B cell (primary cell): ENCODE measurements around the gene HMCN1.

Experiments
- EZH2 ChIP-seq: IDR thresholded peaks from 2 replicates; pipeline ENCODE4 v1.6.1; 2012; ENCODE audit warnings: borderline replicate concordance, low read depth, mild to moderate bottlenecking, moderate library complexity, low read length; ENCODE audit not compliant: insufficient read depth, poor library complexity, severe bottlenecking
- TF ChIP-seq, protein P1 (sequence below): fragments of 200-600 bp; IDR thresholded peaks from one replicate; pipeline ENCODE4 v1.8.0; 2022; ENCODE audit warnings: antibody characterized with exemption, mild to moderate bottlenecking

DNA sequence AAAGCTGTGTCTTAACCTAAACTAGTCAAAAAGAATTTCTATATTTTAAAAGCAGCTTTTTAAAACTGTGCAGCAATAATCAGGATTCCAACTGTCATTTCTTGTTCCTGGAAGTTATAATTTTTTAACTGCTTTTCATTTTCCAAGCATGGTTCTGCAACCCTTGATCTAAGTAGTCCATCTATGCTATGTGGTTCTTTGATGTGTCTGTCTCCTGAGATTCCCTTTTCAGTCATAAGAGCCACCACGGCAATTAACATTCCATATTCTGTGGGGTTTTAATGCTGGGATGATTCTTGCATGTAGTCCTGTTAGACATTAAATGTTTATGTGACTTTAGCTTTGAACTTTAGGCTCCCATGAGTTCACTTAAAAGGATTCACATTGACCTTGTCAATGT is 420.5 kb downstream of the HMCN1 start:
- no peak for TF ChIP-seq EZH2
- TF ChIP-seq, protein P1, sequence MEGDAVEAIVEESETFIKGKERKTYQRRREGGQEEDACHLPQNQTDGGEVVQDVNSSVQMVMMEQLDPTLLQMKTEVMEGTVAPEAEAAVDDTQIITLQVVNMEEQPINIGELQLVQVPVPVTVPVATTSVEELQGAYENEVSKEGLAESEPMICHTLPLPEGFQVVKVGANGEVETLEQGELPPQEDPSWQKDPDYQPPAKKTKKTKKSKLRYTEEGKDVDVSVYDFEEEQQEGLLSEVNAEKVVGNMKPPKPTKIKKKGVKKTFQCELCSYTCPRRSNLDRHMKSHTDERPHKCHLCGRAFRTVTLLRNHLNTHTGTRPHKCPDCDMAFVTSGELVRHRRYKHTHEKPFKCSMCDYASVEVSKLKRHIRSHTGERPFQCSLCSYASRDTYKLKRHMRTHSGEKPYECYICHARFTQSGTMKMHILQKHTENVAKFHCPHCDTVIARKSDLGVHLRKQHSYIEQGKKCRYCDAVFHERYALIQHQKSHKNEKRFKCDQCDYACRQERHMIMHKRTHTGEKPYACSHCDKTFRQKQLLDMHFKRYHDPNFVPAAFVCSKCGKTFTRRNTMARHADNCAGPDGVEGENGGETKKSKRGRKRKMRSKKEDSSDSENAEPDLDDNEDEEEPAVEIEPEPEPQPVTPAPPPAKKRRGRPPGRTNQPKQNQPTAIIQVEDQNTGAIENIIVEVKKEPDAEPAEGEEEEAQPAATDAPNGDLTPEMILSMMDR: no peak
